ENCODE results near the gene SCARB1. TPM values are rescaled to one million over a fixed set of nuclear protein-coding genes. Genes with fewer than 3 reads are reported as not detected.

SCARB1 gene
- total and polyA plus RNA-seq, 2 of the 13 experiments (the other 11 are each of a cell fraction or from before 2014, with no cell fraction given): 63.4 to 160 TPM

GRCh38 chr12:124904306-124905098 is 40.8 kb upstream of the SCARB1 start (continued):
- TF ChIP-seq RFXAP (CRISPR knock-in tag; IDR thresholded peaks at IDR 0.05; ENCODE audit: borderline replicate concordance): 0 out of 2 replicates have a peak, but pooled peaks have one; percentile 15
- TF ChIP-seq ZBTB25 (CRISPR knock-in tag; IDR thresholded peaks at IDR 0.05): peak; percentile 52; the same call in 1 of the 2 replicates
- no peak for TF ChIP-seq IRF2 (CRISPR knock-in tag; IDR thresholded peaks at IDR 0.05)
- TF ChIP-seq RORA (CRISPR knock-in tag; IDR thresholded peaks at IDR 0.05): no peak
- TF ChIP-seq ZNF12 (CRISPR knock-in tag; IDR thresholded peaks at IDR 0.05): no peak
- TF ChIP-seq ZFP36L2 (CRISPR knock-in tag; IDR thresholded peaks at IDR 0.05): no peak
- TF ChIP-seq ZNF20 (CRISPR knock-in tag; IDR thresholded peaks at IDR 0.05): no peak
- TF ChIP-seq ZBTB7B (CRISPR knock-in tag; IDR thresholded peaks at IDR 0.05): 0 out of 2 replicates have a peak, but pooled peaks have one; percentile 63
- TF ChIP-seq JUND (CRISPR knock-in tag; IDR thresholded peaks at IDR 0.05): peak; percentile 94
- TF ChIP-seq LCORL (IDR thresholded peaks at IDR 0.05): no peak
- peak; percentile 51; the same call in 1 of the 2 replicates for TF ChIP-seq LCORL (CRISPR knock-in tag; IDR thresholded peaks at IDR 0.05)
- TF ChIP-seq ZNF224 (CRISPR knock-in tag; IDR thresholded peaks at IDR 0.05): no peak
- peak; percentile 31; the same call in 1 of the 2 replicates for TF ChIP-seq ZMYM4 (CRISPR knock-in tag; IDR thresholded peaks at IDR 0.05)
- TF ChIP-seq TOPORS (CRISPR knock-in tag; IDR thresholded peaks at IDR 0.05): no peak
- no peak for TF ChIP-seq HMGA1 (CRISPR knock-in tag; conservative IDR thresholded peaks at IDR 0.05)
- no peak for TF ChIP-seq ZNF83 (CRISPR knock-in tag; IDR thresholded peaks at IDR 0.05; ENCODE audit: borderline replicate concordance)
- peak; percentile 34 for TF ChIP-seq ZNF18 (CRISPR knock-in tag; IDR thresholded peaks at IDR 0.05; ENCODE audit: insufficient replicate concordance)
- TF ChIP-seq PHF21A (CRISPR knock-in tag; IDR thresholded peaks at IDR 0.05): no peak
- no peak for TF ChIP-seq FIP1L1 (IDR thresholded peaks at IDR 0.05; ENCODE audit: borderline replicate concordance, insufficient read depth, low read depth, low read length)
- no peak for TF ChIP-seq KLF15 (CRISPR knock-in tag; IDR thresholded peaks at IDR 0.05; ENCODE audit: borderline replicate concordance)
- no peak for TF ChIP-seq FLYWCH1 (CRISPR knock-in tag; IDR thresholded peaks at IDR 0.05)
- TF ChIP-seq ATF6 (CRISPR knock-in tag; conservative IDR thresholded peaks at IDR 0.05): no peak
- no peak for TF ChIP-seq ATRX (CRISPR knock-in tag; IDR thresholded peaks at IDR 0.05; ENCODE audit: borderline replicate concordance)
- TF ChIP-seq ONECUT2 (CRISPR knock-in tag; IDR thresholded peaks at IDR 0.05): no peak
- TF ChIP-seq ATF1 (CRISPR knock-in tag; IDR thresholded peaks at IDR 0.05): no peak
- no peak for TF ChIP-seq ZFP36 (IDR thresholded peaks at IDR 0.05; ENCODE audit: borderline replicate concordance, low read depth, low read length, partially characterized antibody)
- TF ChIP-seq ZNF562 (CRISPR knock-in tag; IDR thresholded peaks at IDR 0.05; ENCODE audit: borderline replicate concordance): no peak
